PFSK-1 (cell line): ENCODE results near the gene AKAP6.

ENCODE experiments used
- FOXP2 ChIP-seq: optimal IDR thresholded peaks from 2 replicates; pipeline ENCODE3; 2011; ENCODE audit warnings: borderline replicate concordance, control low read depth, inconsistent platforms; ENCODE audit not compliant: insufficient read depth; ENCODE audit errors: extremely low read length, extremely low read depth
- POLR2AphosphoS5 ChIP-seq: IDR thresholded peaks from 2 replicates; pipeline ENCODE4 v1.6.1; 2012; ENCODE audit warnings: low read depth, mild to moderate bottlenecking, control low read depth, low read length, moderate library complexity
- REST ChIP-seq, 2 experiments: IDR thresholded peaks; 2 replicates each; pipeline versions ENCODE4 v1.6.1 to v1.8.0; 2011 to 2012; ENCODE audit warnings: low read depth in 2 of 2, low read length in 2 of 2, control low read depth in 1 of 2, inconsistent platforms in 1 of 2, mild to moderate bottlenecking in 1 of 2, moderate library complexity in 1 of 2; ENCODE audit not compliant: insufficient read depth in 1 of 2
- SIN3A ChIP-seq: IDR thresholded peaks from 2 replicates; pipeline ENCODE4 v1.6.1; 2012; ENCODE audit warnings: mild to moderate bottlenecking, low read length, moderate library complexity, borderline replicate concordance; ENCODE audit not compliant: insufficient read depth
- TAF1 ChIP-seq: IDR thresholded peaks from 2 replicates; pipeline ENCODE4 v1.6.1; 2012; ENCODE audit warnings: low read length, control low read depth, borderline replicate concordance; ENCODE audit not compliant: insufficient read depth

The AKAP6 gene

GRCh38 chr14:32477396-32477795 is 148.3 kb downstream of the AKAP6 start:
- no peak for TF ChIP-seq FOXP2
- TF ChIP-seq TAF1: no peak
- no peak for TF ChIP-seq REST (IDR thresholded peaks at IDR 0.05; ENCODE audit: insufficient read depth in 1 of 2, low read depth in 2 of 2, low read length in 2 of 2)
- TF ChIP-seq POLR2AphosphoS5: no peak
- TF ChIP-seq SIN3A: no peak

GRCh38 chr14:32478050-32478449 is 149.0 kb downstream of the AKAP6 start:
- TF ChIP-seq SIN3A (no peak), POLR2AphosphoS5 (no peak), REST (IDR thresholded peaks at IDR 0.05; ENCODE audit: insufficient read depth in 1 of 2, low read depth in 2 of 2, low read length in 2 of 2) (no peak), FOXP2 (no peak), TAF1 (no peak)

DNA sequence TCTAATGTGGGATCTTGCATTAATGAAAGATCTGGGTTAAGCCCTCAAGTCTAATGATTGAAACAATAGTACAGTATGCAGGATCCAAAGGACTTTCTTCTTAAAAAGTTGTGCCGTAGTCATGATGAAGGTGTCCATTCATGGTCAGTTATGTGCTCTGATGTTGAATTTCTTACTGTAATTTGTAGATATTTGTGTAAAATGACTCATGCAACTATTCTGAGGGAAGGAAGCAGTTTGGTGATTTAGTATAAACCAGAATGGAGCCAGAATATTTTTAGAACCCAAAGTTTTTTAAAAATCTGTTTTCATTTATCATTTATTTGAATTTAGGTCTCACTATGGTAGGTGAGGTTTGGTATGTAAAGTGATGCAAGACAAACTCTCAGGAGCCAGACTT is 151.2 kb downstream of the AKAP6 start:
- TF ChIP-seq POLR2AphosphoS5 (no peak), REST (IDR thresholded peaks at IDR 0.05; ENCODE audit: insufficient read depth in 1 of 2, low read depth in 2 of 2, low read length in 2 of 2) (no peak), SIN3A (no peak)

DNA sequence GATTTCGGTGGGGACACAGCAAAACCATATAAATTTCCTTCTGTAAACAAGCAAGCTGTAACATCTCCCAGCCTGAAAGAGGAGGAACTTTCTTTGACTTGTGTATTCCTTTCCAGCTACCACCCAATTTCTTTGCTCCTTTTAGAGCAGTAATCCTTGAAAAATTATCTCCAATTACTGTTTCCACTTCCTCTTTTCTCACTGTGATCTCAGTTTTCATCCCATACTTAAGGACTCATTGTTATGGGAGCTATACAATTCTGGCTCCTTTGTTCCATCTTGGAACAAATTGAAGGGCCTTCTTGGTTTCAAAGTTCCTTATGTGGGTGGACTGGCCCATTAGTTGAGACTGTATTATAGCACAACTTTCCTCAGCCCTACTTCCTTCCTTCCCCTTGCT is 152.6 kb downstream of the AKAP6 start:
- no peak for TF ChIP-seq POLR2AphosphoS5
- no peak for TF ChIP-seq FOXP2
- no peak for TF ChIP-seq TAF1
- no peak for TF ChIP-seq REST (IDR thresholded peaks at IDR 0.05; ENCODE audit: insufficient read depth in 1 of 2, low read depth in 2 of 2, low read length in 2 of 2)
- TF ChIP-seq SIN3A: no peak

DNA sequence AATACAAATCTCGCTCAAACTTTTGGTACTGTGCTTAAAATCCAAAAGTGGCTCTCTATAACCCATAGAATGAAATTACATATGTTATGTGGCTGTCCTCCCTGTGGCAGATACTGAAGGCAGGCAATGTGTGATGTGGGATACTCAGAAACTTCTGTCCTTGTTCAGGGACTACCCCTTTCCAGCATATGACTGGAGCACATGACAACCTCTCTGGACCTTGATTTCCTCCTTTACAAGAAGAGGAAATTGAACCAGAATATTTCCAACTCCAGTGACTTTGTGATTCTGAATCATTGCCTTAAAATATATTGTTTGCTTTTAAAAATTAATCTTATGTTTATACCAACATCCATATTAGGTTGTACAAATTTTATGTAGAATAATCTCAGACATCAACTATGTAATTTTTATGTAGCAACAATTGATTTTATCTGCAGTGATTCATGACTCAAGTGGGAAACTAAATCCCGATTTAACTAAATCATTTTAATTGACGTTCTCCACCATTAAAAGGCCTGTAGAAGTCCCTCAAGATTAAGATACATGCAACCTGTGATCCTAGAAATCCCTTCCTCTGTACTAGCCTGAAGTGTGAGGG is 162.4 kb downstream of the AKAP6 start:
- TF ChIP-seq TAF1: no peak
- no peak for TF ChIP-seq POLR2AphosphoS5
- TF ChIP-seq REST (IDR thresholded peaks at IDR 0.05; ENCODE audit: insufficient read depth in 1 of 2, low read depth in 2 of 2, low read length in 2 of 2): no peak
- TF ChIP-seq SIN3A: no peak
- TF ChIP-seq FOXP2: no peak
